GM19397 (cell line): Measurements from ENCODE around the gene ELAPOR1.

Source experiments
- ATAC-seq: cut with Tn5 transposase; IDR thresholded peaks from one replicate; pipeline ENCODE4 v1.9.1; 2021; ENCODE audit warnings: mild to moderate bottlenecking, moderate library complexity; ENCODE audit not compliant: unreplicated experiment

The ELAPOR1 gene

GRCh38 chr1:109094377-109094803 lies 19.5 kb upstream of the ELAPOR1 start:
- ATAC-seq = no peak

GRCh38 chr1:109094871-109095270 lies 19.0 kb upstream of the ELAPOR1 start:
- no peak for ATAC-seq

- no peak for ATAC-seq
Observed at GRCh38 chr1:109095631-109096030, 18.3 kb upstream of the ELAPOR1 start.

GRCh38 chr1:109096120-109096519 lies 17.8 kb upstream of the ELAPOR1 start:
- no peak for ATAC-seq

GRCh38 chr1:109099938-109100773 lies 13.8 kb upstream of the ELAPOR1 start:
- peak; percentile 84 for ATAC-seq

- ATAC-seq = no peak
Observed at GRCh38 chr1:109104364-109105151, 9.4 kb upstream of the ELAPOR1 start.

GRCh38 chr1:109105881-109106280 lies 8.0 kb upstream of the ELAPOR1 start:
- ATAC-seq = no peak

- ATAC-seq = no peak
Observed at GRCh38 chr1:109107785-109108184, 6.1 kb upstream of the ELAPOR1 start.

- no peak for ATAC-seq
Observed at GRCh38 chr1:109109906-109110305, 4.0 kb upstream of the ELAPOR1 start.

- ATAC-seq = no peak
Observed at GRCh38 chr1:109111386-109112055, 2.4 kb upstream of the ELAPOR1 start.

GRCh38 chr1:109112056-109112651 lies 1.8 kb upstream of the ELAPOR1 start:
- ATAC-seq = no peak

- peak; percentile 60 for ATAC-seq
Observed at GRCh38 chr1:109112652-109113285, 1.1 kb upstream of the ELAPOR1 start.

- no peak for ATAC-seq
Observed at GRCh38 chr1:109114342-109114674, 393 bp downstream of the ELAPOR1 start.

GRCh38 chr1:109115685-109116084 lies 1.8 kb downstream of the ELAPOR1 start:
- ATAC-seq = no peak

GRCh38 chr1:109116286-109116685 lies 2.4 kb downstream of the ELAPOR1 start:
- no peak for ATAC-seq

GRCh38 chr1:109118089-109118488 lies 4.2 kb downstream of the ELAPOR1 start:
- no peak for ATAC-seq

GRCh38 chr1:109120356-109120755 lies 6.4 kb downstream of the ELAPOR1 start:
- no peak for ATAC-seq

- ATAC-seq = no peak
Observed at GRCh38 chr1:109131059-109131458, 17.1 kb downstream of the ELAPOR1 start.

- no peak for ATAC-seq
Observed at GRCh38 chr1:109131800-109132199, 17.9 kb downstream of the ELAPOR1 start.

- no peak for ATAC-seq
Observed at GRCh38 chr1:109133002-109133706, 19.2 kb downstream of the ELAPOR1 start.
